Uterus (tissue), 2 donors: ENCODE data around the gene CACUL1.

Experiments used
- POLR2A ChIP-seq, 2 donors: fragments of 450-650 bp; IDR thresholded peaks; one replicate each; pipeline ENCODE4 v1.6.1; 2016; ENCODE audit warnings: antibody characterized with exemption in 2 of 2, mild to moderate bottlenecking in 1 of 2, moderate library complexity in 1 of 2
- TF ChIP-seq, protein P1 (sequence below), 4 experiments: fragments of 200-600 bp in 2 of 4; fragments of 450-650 bp in 2 of 4; sonication (generic) in 2 of 4; IDR thresholded peaks; one replicate each; pipeline ENCODE4 v1.5.1; 2016 to 2019; ENCODE audit warnings: antibody characterized with exemption in 4 of 4, mild to moderate bottlenecking in 2 of 4, moderate library complexity in 1 of 4

DNA sequence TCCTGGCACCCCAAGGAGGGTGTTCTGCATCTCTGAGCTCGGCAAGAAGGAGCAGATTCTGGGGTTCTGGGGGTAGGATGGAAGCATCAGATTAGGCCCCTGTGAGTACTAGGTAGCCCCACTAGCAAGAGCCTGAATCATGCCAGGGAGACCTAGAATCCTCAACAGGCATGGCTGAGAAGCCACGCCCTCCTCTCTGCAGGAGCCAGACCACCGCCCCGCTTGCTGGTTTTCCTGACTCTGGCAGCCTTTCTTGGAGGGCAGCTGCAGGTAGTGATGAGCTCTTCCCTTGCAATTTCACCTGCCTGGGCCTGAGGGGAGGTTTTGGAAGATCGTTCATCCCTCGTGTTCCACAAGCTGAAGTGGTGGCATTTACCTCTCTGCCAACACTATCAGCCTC is 90.4 kb downstream of the CACUL1 start:
- no peak for TF ChIP-seq POLR2A (IDR thresholded peaks at IDR 0.05)
- TF ChIP-seq, protein P1, sequence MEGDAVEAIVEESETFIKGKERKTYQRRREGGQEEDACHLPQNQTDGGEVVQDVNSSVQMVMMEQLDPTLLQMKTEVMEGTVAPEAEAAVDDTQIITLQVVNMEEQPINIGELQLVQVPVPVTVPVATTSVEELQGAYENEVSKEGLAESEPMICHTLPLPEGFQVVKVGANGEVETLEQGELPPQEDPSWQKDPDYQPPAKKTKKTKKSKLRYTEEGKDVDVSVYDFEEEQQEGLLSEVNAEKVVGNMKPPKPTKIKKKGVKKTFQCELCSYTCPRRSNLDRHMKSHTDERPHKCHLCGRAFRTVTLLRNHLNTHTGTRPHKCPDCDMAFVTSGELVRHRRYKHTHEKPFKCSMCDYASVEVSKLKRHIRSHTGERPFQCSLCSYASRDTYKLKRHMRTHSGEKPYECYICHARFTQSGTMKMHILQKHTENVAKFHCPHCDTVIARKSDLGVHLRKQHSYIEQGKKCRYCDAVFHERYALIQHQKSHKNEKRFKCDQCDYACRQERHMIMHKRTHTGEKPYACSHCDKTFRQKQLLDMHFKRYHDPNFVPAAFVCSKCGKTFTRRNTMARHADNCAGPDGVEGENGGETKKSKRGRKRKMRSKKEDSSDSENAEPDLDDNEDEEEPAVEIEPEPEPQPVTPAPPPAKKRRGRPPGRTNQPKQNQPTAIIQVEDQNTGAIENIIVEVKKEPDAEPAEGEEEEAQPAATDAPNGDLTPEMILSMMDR (IDR thresholded peaks at IDR 0.05) = no peak
